Cardiac muscle cell (in vitro differentiated cells and primary cell): ENCODE data around the gene YBX3. TPM values are rescaled to one million over a fixed set of nuclear protein-coding genes. Genes with fewer than 3 reads are reported as not detected.

ENCODE experiments used
- DNase-seq, 2 donors: peaks; one replicate each; pipeline versions ENCODE4 v3.0.0 to v3.0.0-alpha.2; 2010 to 2017; ENCODE audit warnings: low read depth in 1 of 2, low spot score in 1 of 2
- H3K27ac ChIP-seq: fragments of 200-600 bp; sonication (generic); 2 replicates; pipeline ENCODE4 v1.5.1; 2016
- H3K27me3 ChIP-seq: fragments of 200-600 bp; sonication (generic); 2 replicates; pipeline ENCODE4 v1.6.0; 2016; ENCODE audit warnings: control low read depth
- H3K36me3 ChIP-seq: fragments of 200-600 bp; sonication (generic); 2 replicates; pipeline ENCODE4 v1.5.1; 2016; ENCODE audit warnings: control low read depth
- H3K4me1 ChIP-seq: fragments of 200-600 bp; sonication (generic); 2 replicates; pipeline ENCODE4 v1.8.1; 2017; ENCODE audit warnings: low read depth, mild to moderate bottlenecking, mixed run types
- H3K4me3 ChIP-seq: fragments of 200-600 bp; sonication (generic); 2 replicates; pipeline ENCODE4 v1.5.1; 2016; ENCODE audit warnings: mild to moderate bottlenecking
- H3K9me3 ChIP-seq: fragments of 200-600 bp; sonication (generic); 2 replicates; pipeline ENCODE4 v1.5.1; 2017; ENCODE audit warnings: low read depth, mild to moderate bottlenecking, control low read depth
- polyA plus RNA-seq: library from polyadenylated mRNA; unstranded; fragments of >200 nt; fragmentation: Nextera tagmentation; extraction: Ambion mirVana; gene quantifications from 2 replicates; pipeline ENCODE4 v1.2.1, GENCODE V29; 2016
- total RNA-seq: library from RNA; depleted of rRNA; stranded (reverse); fragments of >200 nt; gene quantifications from 2 replicates; pipeline ENCODE4 v1.2.3, GENCODE V29; 2016
- TF ChIP-seq, protein P1 (sequence below): IDR thresholded peaks from 2 replicates; pipeline ENCODE4 v1.5.1; 2012; ENCODE audit warnings: low read depth, mild to moderate bottlenecking, low read length

Gene YBX3
- total and polyA plus RNA-seq, 2 experiments from 2014 or later = 173 to 212 TPM

DNA sequence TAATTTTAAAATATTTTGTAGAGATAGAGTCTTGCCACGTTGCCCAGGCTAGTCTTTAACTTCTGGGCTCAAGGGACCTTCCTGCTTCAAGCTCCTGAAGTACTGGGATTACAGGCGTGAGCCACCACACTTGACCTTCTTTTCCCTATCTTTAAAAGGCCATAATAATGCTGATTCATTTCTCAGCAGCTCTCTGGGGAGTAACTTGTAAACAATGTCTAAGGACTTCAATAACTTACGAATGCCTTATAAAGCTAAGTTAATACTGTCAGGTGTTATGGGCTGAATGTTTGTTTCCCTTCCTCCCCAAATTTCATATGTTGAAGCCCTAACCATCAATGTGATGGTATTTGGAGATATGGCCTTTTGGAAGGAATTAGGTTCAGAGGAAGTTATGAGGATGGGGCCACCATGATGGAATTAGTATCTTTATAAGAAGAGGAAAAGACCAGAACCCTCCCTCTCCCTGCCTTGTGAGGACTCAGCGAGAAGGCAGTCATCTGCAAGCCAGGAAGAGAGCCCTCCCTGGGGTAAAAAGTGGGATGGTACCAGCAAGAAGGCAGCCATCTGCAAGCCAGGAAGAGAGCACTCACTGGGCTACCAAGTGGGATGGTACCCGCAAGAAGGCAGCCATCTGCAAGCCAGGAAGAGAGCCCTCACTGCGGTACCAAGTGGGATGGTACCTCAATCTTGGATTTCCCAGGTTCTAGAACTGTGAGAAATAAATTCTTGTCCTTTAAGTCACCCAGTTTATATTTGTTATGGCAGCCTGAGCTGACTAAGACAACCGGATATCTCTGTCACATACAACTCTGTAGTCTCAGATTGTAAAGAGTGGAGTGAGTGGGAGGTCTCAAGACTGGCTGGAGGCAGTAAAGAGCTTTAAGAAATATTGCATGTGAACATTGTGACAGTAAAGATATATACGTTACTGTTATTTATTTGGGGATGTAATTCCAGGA is 16.3 kb upstream of the YBX3 start:
- H3K27ac ChIP-seq = no peak overlapping the region

GRCh38 chr12:10737249-10737648 is 14.1 kb upstream of the YBX3 start:
- DNase-seq = no peak
- no peak overlapping the region for H3K27ac ChIP-seq
- H3K27me3 ChIP-seq = no peaks in the 10 kb centered on the region
- no peaks in the 10 kb centered on the region for H3K36me3 ChIP-seq
- no peaks in the 10 kb centered on the region for H3K9me3 ChIP-seq
- TF ChIP-seq, protein P1, sequence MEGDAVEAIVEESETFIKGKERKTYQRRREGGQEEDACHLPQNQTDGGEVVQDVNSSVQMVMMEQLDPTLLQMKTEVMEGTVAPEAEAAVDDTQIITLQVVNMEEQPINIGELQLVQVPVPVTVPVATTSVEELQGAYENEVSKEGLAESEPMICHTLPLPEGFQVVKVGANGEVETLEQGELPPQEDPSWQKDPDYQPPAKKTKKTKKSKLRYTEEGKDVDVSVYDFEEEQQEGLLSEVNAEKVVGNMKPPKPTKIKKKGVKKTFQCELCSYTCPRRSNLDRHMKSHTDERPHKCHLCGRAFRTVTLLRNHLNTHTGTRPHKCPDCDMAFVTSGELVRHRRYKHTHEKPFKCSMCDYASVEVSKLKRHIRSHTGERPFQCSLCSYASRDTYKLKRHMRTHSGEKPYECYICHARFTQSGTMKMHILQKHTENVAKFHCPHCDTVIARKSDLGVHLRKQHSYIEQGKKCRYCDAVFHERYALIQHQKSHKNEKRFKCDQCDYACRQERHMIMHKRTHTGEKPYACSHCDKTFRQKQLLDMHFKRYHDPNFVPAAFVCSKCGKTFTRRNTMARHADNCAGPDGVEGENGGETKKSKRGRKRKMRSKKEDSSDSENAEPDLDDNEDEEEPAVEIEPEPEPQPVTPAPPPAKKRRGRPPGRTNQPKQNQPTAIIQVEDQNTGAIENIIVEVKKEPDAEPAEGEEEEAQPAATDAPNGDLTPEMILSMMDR = no peak
- no peaks in the 10 kb centered on the region for H3K4me1 ChIP-seq
- no peak overlapping the region for H3K4me3 ChIP-seq

More for the DNA sequence above, 16.3 kb upstream of the YBX3 start:
- no peaks in the 10 kb centered on the region for H3K4me1 ChIP-seq
- no peaks in the 10 kb centered on the region for H3K9me3 ChIP-seq
- no peak overlapping the region for H3K4me3 ChIP-seq
- H3K27me3 ChIP-seq = no peaks in the 10 kb centered on the region
- TF ChIP-seq, protein P1 = no peak
- no peak for DNase-seq
- H3K36me3 ChIP-seq = no peaks in the 10 kb centered on the region

- Histone ChIP-seq H3K4me3 (no peak overlapping the region), H3K36me3 (no peaks in the 10 kb centered on the region), H3K27me3 (no peaks in the 10 kb centered on the region), H3K27ac (no peak overlapping the region), H3K9me3 (no peaks in the 10 kb centered on the region), H3K4me1 (no peaks in the 10 kb centered on the region)
- no peak for DNase-seq
- TF ChIP-seq, protein P1 = no peak
Measured at GRCh38 chr12:10736463-10736862, 13.3 kb upstream of the YBX3 start.

DNA sequence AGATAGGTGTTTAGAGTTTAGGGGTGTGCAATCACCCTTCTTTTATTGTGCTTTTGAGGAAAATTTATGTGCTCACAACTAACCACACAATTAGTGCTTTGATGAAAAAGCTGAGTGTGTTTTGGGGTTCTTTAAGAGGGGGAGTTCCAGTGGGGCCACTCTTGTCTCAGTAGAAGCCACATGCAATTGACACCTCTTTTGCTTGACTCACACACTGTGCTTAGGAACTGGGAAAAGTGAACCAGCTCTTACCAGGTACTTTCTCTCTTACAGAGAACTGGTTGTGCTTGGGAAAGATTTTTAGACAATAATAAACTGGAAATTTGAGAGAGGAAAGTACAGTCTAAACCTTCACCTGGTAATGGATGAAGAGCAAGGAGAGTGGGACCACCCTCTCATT is 12.3 kb upstream of the YBX3 start:
- TF ChIP-seq, protein P1 = no peak
- H3K36me3 ChIP-seq = no peaks in the 10 kb centered on the region
- H3K9me3 ChIP-seq = no peaks in the 10 kb centered on the region
- no peak overlapping the region for H3K4me3 ChIP-seq
- no peaks in the 10 kb centered on the region for H3K4me1 ChIP-seq
- H3K27me3 ChIP-seq = no peaks in the 10 kb centered on the region
- H3K27ac ChIP-seq = no peak overlapping the region
- no peak for DNase-seq

DNA sequence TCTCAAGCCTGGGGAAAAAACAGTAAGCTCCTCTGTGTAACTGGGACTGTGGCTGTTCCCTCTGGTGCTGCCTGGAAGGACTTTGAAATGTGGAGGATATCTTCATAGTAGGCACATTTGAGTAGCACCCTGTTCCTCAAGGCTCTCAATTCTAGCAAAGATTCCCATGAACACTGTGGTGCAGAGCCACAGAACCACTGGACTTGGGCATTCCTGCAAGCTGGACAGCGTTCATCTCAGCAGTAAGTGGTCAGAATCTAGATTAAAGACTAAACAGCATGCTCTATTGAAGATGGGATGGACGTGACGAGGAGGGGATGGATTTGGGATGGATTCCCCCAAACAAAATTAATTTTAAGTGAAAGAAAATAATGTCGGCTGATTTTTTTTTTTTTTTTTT is 9.4 kb upstream of the YBX3 start:
- Histone ChIP-seq H3K4me3 (no peak overlapping the region), H3K27me3 (peaks cover 4% of the 10 kb centered on the region), H3K36me3 (no peaks in the 10 kb centered on the region), H3K9me3 (no peaks in the 10 kb centered on the region), H3K27ac (no peak overlapping the region), H3K4me1 (no peaks in the 10 kb centered on the region)
- TF ChIP-seq, protein P1 = no peak
- peak in 1 of 2 donors; percentile 17 for DNase-seq
